Gastroesophageal sphincter (tissue), 4 donors: ENCODE results near the gene DPPA5. TPM values are rescaled to one million over a fixed set of nuclear protein-coding genes. Genes with fewer than 3 reads are reported as not detected.

ENCODE experiments used
- ATAC-seq: fragments of 150-250 bp; one replicate; pipeline ENCODE4 v1.9.1; 2016; ENCODE audit warnings: mild to moderate bottlenecking, moderate library complexity
- H3K27ac ChIP-seq, 4 donors: fragments of 200-600 bp; sonication (generic) in 3 of 4; 1 replicate in 3 of 4; 2 replicates in 1 of 4; pipeline ENCODE4 v1.5.1; 2016 to 2019
- H3K27me3 ChIP-seq: fragments of 200-600 bp; sonication (generic); one replicate; pipeline ENCODE4 v1.5.1; 2019
- H3K36me3 ChIP-seq, 2 donors: fragments of 200-600 bp; sonication (generic); one replicate each; pipeline ENCODE4 v1.5.1; 2019; ENCODE audit warnings: control low read depth in 1 of 2
- H3K4me1 ChIP-seq, 3 donors: fragments of 200-600 bp; sonication (generic); 1 replicate in 2 of 3; 2 replicates in 1 of 3; pipeline ENCODE4 v1.5.1; 2016 to 2019; ENCODE audit warnings: control low read depth in 2 of 3
- H3K4me3 ChIP-seq, 2 donors: fragments of 200-600 bp; sonication (generic); one replicate each; pipeline ENCODE4 v1.5.1; 2019; ENCODE audit warnings: mild to moderate bottlenecking in 1 of 2, moderate library complexity in 1 of 2
- H3K9me3 ChIP-seq, 3 donors: fragments of 200-600 bp; sonication (generic); one replicate each; pipeline ENCODE4 v1.5.1; 2017 to 2019; ENCODE audit warnings: control low read depth in 2 of 3
- EP300 ChIP-seq: sonication (generic); formaldehyde crosslinking; IDR thresholded peaks from one replicate; pipeline ENCODE4 v1.6.1; 2017; ENCODE audit warnings: antibody characterized with exemption, mild to moderate bottlenecking
- POLR2A ChIP-seq, 2 donors: fragments of 450-650 bp; IDR thresholded peaks; one replicate each; pipeline ENCODE4 v1.6.1; 2017; ENCODE audit warnings: antibody characterized with exemption in 2 of 2, mild to moderate bottlenecking in 2 of 2, moderate library complexity in 1 of 2
- POLR2AphosphoS5 ChIP-seq: sonication (generic); formaldehyde crosslinking; IDR thresholded peaks from one replicate; pipeline ENCODE4 v1.6.1; 2017; ENCODE audit warnings: antibody characterized with exemption
- WGBS, 2 donors: methylation state at CpG; one replicate each; pipeline ENCODE4 v1.1.5; 2018; ENCODE audit warnings: low coverage in 1 of 2; 5-methylcytosine and 5-hydroxymethylcytosine counted together
- total RNA-seq, 4 donors: library from RNA; depleted of rRNA; stranded (reverse); fragments of >200 nt; gene quantifications; one replicate each; pipeline ENCODE4 v1.1.0, GENCODE V29; 2016
- TF ChIP-seq, protein P1 (sequence below), 4 experiments: fragments of 200-600 bp in 2 of 4; fragments of 450-650 bp in 2 of 4; sonication (generic) in 1 of 4; IDR thresholded peaks; one replicate each; pipeline ENCODE4 v1.5.1; 2017 to 2019; ENCODE audit warnings: antibody characterized with exemption in 4 of 4, mild to moderate bottlenecking in 2 of 4, moderate library complexity in 2 of 4

DPPA5 gene
- total RNA-seq, 4 donors from 2014 or later = not detected

DNA sequence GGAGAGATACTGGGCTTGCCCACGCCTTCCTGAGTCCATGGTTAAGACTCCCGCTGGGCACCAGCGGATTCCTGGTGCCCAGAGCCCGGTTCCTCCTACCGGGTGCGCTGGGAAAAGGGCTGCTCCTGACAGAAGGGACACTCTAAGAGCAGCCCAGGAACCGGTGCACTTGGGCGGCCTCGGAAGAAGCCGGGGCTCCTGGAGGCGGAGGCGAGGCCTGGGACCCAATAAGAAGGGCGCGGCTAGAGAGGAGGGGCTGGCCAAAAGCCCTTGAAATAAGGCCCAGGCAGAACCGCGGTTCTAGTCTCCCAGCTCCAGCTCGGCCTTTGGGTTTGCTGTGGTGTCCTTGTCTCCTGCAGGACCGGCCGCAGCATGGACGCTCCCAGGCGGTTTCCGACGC is 8.3 kb upstream of the DPPA5 start, which contains the start of gene KHDC3L:
Gene KHDC3L, plus strand, starts transcription at position 301 of the 400 bp plus-strand sequence. Its CDS starts 72 bp downstream, at position 373.
- ATAC-seq = no peak
- Histone ChIP-seq H3K36me3 (no peaks in the 10 kb centered on the region), H3K4me3 (no peak within 1 kb of the TSS), H3K27me3 (no peaks in the 10 kb centered on the region), H3K27ac (no peak within 1 kb of the TSS), H3K4me1 (no peaks in the 10 kb centered on the region), H3K9me3 (no peaks in the 10 kb centered on the region)
- TF ChIP-seq POLR2A (IDR thresholded peaks at IDR 0.05) = no peak
- TF ChIP-seq, protein P1, sequence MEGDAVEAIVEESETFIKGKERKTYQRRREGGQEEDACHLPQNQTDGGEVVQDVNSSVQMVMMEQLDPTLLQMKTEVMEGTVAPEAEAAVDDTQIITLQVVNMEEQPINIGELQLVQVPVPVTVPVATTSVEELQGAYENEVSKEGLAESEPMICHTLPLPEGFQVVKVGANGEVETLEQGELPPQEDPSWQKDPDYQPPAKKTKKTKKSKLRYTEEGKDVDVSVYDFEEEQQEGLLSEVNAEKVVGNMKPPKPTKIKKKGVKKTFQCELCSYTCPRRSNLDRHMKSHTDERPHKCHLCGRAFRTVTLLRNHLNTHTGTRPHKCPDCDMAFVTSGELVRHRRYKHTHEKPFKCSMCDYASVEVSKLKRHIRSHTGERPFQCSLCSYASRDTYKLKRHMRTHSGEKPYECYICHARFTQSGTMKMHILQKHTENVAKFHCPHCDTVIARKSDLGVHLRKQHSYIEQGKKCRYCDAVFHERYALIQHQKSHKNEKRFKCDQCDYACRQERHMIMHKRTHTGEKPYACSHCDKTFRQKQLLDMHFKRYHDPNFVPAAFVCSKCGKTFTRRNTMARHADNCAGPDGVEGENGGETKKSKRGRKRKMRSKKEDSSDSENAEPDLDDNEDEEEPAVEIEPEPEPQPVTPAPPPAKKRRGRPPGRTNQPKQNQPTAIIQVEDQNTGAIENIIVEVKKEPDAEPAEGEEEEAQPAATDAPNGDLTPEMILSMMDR (IDR thresholded peaks at IDR 0.05) = no peak
- TF ChIP-seq POLR2AphosphoS5 = no peak
- no peak for TF ChIP-seq EP300
- WGBS, 2 donors = 85% methylated on average over 8 of the region's 23 CpGs; no CpG with 5 or more reads in 1 of the 2 donors

DNA sequence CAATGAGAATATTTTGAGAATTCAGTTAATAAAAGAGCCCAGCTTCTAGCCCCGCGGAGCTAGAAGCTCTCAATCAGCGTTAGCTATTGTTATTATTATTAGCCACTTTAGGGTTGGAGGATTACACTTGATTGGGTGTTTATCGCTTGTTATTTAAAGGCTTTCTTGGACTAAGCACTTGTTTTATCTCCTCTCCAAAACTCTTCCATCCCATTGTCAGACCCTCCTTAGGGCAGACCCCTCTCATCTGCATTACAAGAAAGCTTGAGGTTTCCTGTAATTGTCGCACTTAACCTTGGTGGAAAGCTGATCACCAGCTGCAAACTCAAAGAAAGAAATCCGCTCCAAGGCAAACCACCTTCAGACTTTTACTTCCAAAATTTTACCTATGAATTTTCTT is 4.8 kb downstream of the DPPA5 start:
- 24 to 27% methylated on average over 5 to 6 of the region's 6 CpGs for WGBS, 2 donors
- H3K27ac ChIP-seq = no peak overlapping the region
- H3K27me3 ChIP-seq = peaks cover 39% of the 10 kb centered on the region
- H3K4me3 ChIP-seq = no peak overlapping the region
- ATAC-seq = no peak
- H3K36me3 ChIP-seq = no peaks in the 10 kb centered on the region
- TF ChIP-seq POLR2A (IDR thresholded peaks at IDR 0.05) (no peak), POLR2AphosphoS5 (no peak)
- TF ChIP-seq, protein P1 (IDR thresholded peaks at IDR 0.05) = no peak
- no peaks in the 10 kb centered on the region for H3K9me3 ChIP-seq
- H3K4me1 ChIP-seq = no peaks in the 10 kb centered on the region

DNA sequence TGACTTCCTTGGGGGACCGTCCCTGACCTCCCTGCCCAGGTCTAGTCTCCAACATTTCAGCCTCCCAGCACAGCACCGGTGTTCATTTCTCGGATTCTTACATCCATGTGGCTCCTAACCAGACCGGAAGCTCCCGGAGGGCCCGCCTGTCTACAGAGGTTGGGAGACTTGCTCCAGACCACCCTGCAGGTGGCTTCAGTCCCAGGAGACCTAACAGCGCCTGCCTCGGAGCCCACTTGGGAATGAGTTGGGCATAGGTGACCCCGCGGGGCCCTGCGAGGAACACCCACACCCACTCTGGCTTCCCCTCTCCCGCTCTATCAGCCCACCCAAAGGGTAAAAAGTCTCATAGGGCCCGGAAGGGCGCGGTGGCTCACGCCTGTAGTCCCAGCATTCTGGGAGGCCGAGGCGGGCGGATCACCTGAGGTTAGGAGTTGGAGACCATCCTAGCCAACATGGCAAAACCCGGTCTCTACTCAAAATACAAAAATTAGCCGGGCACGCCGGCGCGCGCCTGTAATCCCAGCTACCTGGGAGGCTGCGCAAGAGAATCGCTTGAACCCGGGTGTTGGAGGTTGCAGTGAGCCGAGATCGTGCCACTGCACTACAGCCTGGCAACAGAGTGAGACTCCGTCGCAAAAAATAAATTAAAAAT is 5.4 kb downstream of the DPPA5 start:
- peaks cover 33% of the 10 kb centered on the region for H3K27me3 ChIP-seq
- H3K36me3 ChIP-seq = no peaks in the 10 kb centered on the region
- TF ChIP-seq, protein P1 (IDR thresholded peaks at IDR 0.05) = no peak
- TF ChIP-seq POLR2A (IDR thresholded peaks at IDR 0.05) = no peak
- no peak for TF ChIP-seq EP300
- no peak for TF ChIP-seq POLR2AphosphoS5
- H3K4me1 ChIP-seq = no peaks in the 10 kb centered on the region
- no peak overlapping the region for H3K4me3 ChIP-seq
- WGBS, 2 donors = 33 to 40% methylated on average over 2 to 16 of the region's 33 CpGs
- no peak for ATAC-seq
- H3K9me3 ChIP-seq = no peaks in the 10 kb centered on the region
- no peak overlapping the region for H3K27ac ChIP-seq

DNA sequence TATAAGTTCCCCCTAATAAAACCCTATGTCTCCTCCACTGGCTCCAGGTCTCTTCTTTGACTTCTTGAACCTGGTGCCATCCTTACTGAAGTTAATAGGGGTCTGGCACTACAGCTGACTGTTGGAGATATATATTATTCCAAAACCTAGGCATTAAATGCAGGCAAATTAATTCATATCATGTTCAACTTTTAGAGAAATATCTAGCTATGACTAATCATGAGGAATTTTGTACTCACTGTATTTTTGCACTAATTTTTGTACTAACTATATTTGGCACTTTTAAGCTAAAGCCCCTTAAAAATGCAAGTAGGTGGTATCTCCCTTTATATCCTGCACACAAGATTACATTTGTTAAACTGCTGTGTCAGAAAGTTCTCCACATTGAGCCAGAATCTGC is 10.9 kb downstream of the DPPA5 start:
- ATAC-seq = no peak
- H3K27me3 ChIP-seq = peaks cover 13% of the 10 kb centered on the region

DNA sequence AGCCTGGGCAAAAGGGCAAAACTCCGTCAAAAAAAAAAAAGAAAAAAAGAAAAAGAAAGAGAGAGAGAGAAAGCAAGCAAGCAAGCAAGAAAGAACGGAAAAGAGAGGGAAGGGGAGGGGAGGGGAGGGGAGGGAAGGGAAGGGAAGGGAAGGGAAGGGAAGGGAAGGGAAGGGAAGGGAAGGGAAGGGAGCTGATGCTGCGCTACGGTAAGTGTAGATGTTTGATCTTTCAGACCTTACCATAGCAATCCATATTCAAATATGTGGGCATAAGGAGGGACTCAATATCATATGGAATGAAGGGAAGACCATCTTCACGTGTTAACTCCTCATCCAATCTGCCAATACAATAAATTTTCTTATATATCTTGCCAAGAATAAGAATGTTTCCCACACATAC is 11.9 kb downstream of the DPPA5 start:
- no peak overlapping the region for H3K4me3 ChIP-seq
- peaks cover 3% of the 10 kb centered on the region for H3K27me3 ChIP-seq
- no peak overlapping the region for H3K27ac ChIP-seq
- no peaks in the 10 kb centered on the region for H3K4me1 ChIP-seq
- H3K9me3 ChIP-seq = no peaks in the 10 kb centered on the region
- H3K36me3 ChIP-seq = no peaks in the 10 kb centered on the region
- no peak for TF ChIP-seq POLR2AphosphoS5
- no peak for TF ChIP-seq EP300
- TF ChIP-seq POLR2A (IDR thresholded peaks at IDR 0.05) = no peak
- TF ChIP-seq, protein P1 (IDR thresholded peaks at IDR 0.05) = no peak
- ATAC-seq = no peak
- WGBS, 2 donors = 50 to 71% methylated on average over 1 to 4 of the region's 5 CpGs

More for the DNA sequence above, 10.9 kb downstream of the DPPA5 start:
- Histone ChIP-seq H3K36me3 (no peaks in the 10 kb centered on the region), H3K9me3 (no peaks in the 10 kb centered on the region), H3K27ac (no peak overlapping the region), H3K4me3 (no peak overlapping the region), H3K4me1 (no peaks in the 10 kb centered on the region)
- TF ChIP-seq EP300 (no peak), POLR2A (IDR thresholded peaks at IDR 0.05) (no peak), POLR2AphosphoS5 (no peak)
- TF ChIP-seq, protein P1 (IDR thresholded peaks at IDR 0.05) = no peak
